GM19351 (cell line): Measurements from ENCODE around the gene HDAC4.
A peak's percentile ranks its signal among the peaks of the same experiment; 100 is the strongest.

Source experiments
- ATAC-seq: cut with Tn5 transposase; IDR thresholded peaks from one replicate; pipeline ENCODE4 v1.9.1; 2021; ENCODE audit warnings: mild to moderate bottlenecking, moderate library complexity; ENCODE audit not compliant: unreplicated experiment

Gene HDAC4

DNA sequence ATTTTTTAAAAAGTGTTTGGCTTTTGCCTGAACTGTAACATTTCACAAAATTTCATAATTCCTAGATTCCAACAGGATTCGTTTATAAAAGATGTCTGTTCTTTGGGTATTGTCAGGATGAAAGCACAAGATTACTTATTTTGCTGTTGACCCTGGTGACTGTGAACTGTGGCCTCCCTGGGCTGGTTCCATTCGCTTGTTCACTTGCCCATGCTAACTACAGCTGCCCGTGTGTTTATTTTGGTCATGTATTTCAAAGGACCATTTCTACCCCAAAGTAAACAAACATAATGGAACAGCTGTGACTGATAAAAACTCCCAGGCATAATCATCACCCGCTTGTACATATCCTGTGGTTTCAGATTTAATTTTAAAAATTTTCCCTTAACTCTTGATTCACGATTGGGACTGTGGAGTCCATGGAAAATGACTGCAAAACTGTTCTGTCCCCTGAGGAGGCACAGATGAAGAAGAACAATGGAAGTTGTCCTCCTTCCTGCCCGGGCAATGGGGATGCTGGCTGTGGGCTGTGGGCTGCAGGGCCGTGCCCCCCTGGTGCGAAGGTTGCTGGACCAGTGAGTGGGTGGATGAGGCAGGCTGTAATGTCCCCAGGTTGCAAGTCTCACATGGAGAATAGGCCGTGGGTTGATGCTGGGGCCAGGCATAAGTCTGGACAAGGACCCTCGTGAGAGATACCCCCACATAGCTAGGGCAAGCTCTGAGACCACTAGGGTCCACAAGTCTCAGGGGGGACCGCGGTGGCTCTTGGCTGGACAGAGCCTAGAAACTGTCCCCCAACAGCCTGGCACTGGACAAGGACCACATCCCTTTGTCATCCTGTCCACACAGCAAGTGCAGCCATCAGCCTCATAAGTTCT, 28.9 kb upstream of the HDAC4 start:
- no peak for ATAC-seq

DNA sequence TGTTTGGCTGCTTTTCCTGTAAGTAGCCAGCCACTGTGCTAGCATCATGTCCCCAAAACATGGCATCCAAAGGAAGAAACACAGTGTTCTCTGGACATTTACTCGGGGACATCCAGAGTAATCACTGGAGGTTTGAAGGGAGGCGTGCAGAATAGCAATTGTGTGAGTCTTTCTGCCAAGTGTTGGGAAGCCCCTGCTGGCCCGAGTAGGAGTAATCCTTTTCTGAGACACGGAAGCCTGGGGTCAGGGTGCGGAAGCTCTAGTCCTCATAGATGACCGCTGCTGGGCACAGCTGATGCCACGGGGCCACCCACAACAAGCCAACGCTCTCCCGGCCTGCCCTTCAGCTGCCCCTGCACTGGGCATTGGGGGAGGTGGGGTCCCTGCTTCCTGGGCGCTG, 24.8 kb upstream of the HDAC4 start:
- ATAC-seq = no peak

DNA sequence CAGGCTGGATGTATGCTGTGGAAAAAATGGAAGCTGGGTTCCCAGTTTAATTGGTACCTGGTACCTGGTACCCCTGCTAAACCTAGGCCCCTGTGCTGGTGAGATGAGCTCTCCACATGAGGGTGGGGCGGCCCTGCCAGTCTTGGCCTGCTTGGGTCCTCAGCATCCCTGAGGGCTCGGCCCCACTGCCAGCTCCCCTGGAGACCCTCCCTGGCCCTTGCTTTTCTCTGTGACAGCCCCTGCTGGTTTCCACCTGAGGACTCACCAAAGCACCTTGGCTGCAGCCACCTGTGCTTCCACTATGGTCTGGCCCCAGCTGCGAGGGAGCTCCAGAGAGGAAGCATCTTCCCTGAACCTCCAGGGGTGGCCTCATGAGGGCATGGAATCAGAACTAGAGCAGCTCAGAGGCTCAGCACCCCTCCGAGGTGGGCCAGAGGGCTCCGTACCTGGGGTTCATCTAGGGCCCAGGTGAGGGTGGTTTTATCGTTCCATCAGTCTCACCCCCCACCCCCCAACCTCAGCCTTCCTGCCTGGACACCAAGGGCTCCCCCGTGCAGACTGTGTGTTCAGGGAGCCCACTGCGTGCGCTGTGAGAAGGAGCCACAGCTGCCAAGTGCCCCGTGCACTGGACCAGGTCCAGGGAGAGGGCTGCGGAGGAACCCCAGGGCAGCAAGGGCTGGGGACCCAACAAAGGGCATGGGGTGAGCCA, 23.7 kb upstream of the HDAC4 start:
- no peak for ATAC-seq

DNA sequence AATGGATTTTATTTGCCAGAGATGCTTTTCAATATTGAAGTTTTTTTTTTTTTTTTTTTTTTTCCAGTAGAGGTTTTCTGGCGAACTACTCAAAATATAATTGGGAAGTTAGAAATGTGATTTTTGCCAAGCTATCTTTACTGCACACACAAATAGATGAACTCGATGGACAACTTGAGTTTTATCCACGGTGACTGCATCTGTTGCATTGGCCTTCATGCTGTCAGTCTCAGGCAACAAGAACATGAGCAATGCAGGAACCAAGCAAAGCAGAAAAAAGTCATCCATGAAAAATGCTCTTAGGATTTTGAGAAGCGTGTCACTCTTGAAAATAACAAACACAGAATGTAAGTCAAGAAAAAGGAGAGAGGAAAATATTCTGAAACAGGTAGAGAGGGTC, 22.7 kb upstream of the HDAC4 start:
- no peak for ATAC-seq

DNA sequence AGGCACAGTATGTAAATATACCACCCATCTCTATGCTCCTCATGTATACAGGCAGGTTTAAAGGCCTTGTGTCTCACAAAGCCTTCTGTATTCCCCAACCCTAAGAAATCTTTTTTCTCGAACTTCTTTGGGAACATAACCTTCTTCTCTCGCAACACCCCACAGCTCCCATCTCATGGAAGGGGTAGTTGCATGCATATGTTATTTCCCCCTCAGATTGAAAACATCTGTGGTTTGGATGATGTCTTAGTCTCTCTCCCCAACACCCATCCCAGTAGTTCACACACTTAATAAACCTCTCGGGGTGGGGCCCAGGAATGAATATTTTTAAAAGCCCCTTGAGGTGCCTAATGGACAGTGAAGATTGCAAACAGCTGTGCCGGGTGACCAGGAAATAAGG, 21.0 kb upstream of the HDAC4 start:
- no peak for ATAC-seq

DNA sequence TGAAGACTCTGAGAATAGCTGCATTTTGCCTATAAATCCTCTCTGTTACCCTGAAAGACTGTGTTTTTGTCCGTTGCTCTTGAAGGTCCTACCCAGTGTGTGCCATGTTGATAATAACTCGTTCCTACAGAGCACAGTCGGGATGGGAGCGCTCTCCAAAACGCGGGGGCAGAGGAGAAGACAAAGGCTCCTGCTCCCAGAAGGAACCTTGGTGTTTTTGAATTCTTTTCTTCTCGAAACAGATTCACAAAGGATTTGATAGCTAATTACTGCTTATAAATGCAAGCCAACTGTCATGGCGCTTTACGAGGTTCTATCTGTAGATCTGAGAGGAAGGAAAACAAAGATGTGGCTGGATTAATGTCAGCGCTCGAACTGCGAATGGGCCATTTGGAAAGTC, 19.3 kb upstream of the HDAC4 start:
- ATAC-seq = no peak

DNA sequence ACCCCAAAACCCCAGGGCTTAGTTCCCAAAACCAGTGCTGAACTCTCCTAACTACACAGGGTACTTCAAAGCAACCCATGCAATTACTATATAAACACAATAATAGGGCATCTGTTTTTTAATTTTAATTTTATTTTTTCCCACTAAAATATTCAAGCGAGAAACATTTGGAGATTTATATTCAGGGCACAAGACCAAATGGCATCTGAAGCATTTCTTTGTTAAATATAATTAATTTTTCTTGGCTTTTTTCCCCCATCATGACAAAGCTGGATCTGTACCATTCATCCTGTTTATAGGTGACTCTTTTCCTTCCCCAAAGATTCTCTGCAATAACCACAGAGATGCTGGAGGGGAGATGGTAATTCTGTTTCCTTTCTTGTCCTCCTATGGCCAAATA, 18.1 kb upstream of the HDAC4 start:
- no peak for ATAC-seq

DNA sequence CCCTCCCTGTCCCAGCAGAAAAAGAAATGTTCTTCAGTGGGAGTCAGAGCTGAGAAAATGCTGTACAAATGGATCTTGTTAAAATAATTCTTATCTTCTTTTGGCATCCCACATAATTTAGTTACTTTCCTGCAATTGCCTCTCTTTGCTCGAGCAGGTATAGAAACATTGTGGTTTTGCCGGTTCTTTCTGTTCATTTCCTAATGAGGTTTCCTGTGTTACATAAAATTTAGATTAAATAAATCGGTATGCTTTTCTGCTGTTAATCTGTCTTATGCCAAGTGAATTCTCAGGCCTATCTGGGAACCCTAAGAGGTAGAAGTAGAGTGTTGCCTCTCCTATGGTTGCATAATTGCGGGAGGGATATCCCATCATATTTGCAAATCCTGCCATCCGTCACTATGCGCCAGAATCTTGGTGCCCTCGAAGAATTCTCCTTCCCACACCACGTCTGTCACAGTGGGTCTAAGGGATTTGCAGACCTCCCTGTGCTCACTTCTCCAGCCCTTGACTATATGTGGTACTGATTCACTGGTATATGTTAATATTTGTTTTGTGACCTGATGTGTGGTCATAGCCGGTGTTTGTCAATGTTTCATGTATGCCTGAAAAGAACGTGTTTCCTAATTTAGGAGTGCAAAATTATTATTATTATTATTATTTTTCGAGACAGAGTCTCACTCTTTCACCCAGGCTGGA, 12.2 kb upstream of the HDAC4 start:
- no peak for ATAC-seq

DNA sequence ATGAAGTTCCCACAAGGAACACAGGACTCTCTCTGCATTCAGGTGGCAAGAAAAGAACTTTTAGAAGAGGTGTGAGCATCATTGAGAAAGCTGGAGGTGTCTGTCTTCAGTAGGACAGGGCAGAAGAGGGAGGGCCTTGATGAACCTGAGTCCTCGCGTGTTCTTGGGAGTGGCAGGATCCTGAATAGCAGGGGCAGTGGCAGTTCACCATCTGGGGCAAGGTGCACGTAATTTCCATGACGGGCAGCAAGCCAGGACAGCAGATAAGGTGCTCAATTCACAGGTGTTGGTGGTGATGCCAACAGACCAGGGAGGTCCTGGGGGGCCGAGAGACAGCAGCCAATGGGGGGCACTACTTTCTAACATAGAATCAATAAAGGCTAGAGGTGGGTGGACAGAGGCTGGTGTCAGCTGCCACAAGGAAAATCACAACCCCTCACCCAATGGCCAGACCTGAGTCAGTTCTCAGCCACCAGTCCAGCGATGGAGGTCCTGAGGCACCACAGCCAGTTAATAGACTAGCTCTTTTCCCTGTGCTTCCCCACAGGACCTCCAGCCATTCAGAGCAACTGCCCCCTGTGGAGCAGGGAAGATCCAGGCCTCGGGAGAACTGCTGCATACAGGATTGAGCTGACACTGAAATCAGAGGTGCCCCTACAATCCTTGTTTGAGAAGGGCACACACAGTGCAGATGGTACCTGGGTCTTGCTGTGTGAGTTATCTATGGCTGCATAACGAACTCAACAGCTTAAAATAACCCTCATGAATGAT, 10.9 kb upstream of the HDAC4 start:
- ATAC-seq = no peak

DNA sequence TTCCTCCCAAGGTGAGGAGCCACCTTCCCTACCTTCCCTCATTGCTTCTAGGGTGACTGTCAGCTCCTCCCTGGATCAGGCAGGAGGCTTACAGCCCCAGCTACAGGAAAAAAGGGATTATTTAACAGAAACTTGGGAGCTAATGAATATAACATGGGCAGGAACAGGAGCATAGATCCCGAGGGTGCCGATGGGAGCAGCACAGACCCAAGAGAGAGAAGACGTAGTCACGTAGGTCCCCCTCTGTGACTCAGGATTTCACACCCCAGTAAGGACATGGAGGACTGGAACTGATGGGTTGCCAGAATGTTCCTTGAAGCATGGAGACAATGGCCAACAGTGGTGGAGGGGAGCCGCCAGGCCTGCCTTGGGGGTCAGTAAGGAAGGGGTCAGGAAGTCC, 10.3 kb upstream of the HDAC4 start:
- no peak for ATAC-seq

DNA sequence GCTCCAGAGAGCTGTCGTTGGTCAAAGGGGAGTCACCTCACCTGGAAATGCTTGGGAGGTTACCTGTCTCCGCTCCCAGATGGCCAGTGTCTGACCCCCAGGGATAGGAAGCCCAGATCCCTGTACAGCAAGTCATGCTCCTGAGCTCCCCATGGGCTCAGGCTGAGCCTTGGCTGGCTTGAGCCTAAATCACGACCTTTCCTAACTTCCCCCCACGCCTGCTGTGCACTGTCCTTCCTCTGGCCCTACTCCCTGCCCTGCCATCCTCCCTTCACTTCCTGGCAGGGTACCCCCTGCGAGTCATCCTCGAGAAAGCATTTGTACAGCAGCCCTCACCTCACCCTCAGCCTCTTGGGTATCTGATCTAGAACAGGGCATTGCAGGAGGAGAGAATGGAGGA, 9.2 kb upstream of the HDAC4 start:
- no peak for ATAC-seq

DNA sequence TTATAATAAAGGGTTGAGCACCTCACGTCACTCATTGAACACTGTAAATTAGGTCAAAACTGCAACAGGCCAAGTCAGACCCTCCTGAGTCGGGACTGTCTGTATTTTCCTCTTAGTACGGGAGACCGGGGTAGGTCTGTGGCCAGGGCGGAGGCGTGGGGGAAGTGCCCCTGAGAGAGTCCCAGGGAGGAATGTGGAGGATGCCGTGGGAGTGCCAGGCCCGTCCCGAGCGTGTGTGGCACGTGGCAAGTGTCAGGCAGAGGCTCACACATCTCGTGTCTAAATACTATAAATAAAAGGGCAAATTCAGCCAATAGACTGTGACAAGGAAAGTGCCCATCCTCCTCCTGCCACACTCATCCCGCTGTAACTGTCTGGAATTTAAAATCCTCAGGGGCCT, 6.3 kb upstream of the HDAC4 start:
- no peak for ATAC-seq

DNA sequence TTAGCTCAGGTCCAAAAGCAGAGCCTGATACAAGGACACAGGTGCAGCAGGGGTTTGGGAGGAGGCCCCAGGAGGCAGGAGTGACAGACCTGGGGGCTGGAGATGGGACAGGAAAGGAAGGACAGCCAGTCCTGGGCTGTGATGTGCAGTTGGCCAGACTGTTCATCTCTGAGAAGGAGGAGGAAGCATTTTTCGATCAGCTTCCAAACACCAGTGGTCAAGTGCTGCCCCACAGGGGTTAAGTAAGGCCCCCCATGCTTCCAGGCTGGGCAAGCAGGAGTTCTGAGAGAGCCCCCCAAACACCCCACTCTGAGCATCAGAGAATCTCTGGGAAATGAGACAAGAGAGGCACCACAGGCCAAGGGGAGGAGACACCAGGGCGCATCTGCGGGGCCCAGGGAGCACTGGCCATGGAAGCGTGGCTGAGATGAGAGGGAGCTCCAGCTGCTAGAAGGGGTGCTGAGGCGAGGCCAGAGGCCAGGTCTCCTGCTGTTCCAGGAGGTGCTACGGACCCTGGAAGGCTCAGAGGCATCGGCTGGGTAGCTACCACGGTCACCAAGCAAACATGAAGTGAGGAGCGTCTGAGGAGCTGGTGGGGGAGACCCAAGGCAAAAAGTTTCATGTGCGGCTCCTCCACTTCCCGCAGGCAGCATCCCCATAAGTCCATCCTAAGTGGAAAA, 5.6 kb upstream of the HDAC4 start:
- no peak for ATAC-seq

DNA sequence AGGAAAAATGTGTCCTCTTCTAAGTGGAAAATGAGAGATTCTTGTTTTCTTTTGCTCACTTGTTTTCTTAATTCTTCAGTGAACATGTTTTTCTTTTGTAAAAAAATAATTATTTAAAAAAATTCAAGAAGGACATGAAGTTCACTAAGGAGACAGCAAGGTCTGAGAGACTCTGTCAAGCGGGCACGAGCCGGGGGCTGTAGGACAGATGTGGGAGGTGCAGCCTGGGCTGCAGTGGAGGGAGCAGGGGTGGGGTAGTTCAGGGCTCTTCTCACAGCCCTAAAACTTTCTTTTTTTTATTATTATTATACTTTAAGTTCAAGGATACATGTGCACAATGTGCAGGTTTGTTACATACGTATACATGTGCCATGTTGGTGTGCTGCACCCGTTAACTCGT, 4.3 kb upstream of the HDAC4 start:
- ATAC-seq = no peak

DNA sequence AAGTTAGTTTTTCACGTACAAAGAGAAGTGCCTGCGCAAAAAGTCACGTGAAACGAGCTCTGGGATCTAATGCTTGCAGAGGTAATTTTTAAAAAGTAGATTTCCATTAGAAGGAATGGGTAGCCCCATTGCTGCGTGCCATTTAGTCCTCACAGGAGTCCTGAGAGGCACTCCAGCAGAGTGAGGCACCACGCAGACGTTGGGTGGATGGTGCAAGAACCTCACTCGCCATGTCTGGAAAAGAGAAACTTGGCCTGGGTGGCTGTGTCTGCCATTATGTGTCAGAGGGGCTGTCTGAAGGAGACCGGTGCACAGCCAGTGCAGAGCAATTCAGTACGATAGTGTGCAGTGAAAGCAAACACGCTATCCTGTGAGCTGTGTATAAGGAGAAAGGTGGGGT, 1.8 kb upstream of the HDAC4 start:
- no peak for ATAC-seq

DNA sequence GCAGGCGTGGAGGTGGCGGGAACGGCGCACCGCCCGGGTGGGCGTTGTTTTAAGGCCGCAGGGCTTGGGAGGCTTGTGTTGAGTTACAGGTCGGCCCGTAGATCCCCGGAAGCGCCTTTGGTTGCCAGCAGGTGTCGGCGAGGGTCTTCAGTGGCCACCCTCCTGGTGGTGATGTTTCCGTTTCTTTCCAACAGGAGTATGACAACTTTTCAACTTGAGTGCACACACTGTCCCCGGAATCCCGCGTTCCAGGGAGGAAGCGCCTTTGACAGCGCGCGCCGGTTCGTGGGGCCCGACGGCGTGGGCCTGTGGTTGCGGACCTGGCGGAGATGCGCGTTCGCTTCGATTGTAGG, 1.0 kb upstream of the HDAC4 start:
- ATAC-seq = peak; percentile 7

DNA sequence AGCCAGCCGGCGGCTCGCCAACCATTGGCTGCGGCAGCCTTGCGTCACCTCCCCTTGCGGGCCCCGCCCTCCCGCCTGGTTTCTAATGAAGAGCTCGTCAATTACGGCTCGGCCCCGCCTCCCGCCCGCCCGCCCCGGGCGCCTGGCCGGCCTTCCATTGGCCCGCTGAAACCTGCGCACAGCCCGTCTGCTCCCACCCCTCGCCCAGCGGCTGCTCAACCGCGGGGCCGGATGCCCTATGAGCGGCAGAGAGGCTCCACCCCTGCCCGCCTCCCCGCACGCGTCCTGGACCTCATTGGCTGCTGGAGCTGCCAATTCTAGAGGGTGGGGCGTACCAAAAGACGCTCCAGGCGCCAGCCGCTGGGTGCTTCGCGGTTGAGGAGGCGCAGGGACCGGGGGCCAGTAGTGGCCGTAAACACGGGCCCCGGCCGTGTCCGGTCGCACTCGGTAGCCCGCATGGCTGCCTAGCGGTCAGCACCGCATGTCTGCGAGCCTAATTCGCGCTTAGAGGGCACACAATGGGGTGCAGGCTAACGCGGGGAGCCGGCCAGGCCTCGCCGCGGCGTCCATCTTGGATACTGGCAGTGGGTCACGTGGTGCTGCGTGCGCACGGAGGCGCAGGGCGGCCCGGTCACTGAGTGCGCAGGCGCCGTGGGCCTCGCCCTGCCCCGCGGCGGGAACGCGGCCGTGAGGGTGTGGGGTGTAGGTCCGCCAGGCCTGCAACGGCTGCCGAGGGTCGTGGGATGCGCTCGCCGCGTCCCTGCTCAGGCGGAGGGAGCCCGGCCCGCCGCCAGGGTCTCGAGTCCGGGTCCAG, 454 bp upstream of the HDAC4 start:
- ATAC-seq = peak; percentile 85

DNA sequence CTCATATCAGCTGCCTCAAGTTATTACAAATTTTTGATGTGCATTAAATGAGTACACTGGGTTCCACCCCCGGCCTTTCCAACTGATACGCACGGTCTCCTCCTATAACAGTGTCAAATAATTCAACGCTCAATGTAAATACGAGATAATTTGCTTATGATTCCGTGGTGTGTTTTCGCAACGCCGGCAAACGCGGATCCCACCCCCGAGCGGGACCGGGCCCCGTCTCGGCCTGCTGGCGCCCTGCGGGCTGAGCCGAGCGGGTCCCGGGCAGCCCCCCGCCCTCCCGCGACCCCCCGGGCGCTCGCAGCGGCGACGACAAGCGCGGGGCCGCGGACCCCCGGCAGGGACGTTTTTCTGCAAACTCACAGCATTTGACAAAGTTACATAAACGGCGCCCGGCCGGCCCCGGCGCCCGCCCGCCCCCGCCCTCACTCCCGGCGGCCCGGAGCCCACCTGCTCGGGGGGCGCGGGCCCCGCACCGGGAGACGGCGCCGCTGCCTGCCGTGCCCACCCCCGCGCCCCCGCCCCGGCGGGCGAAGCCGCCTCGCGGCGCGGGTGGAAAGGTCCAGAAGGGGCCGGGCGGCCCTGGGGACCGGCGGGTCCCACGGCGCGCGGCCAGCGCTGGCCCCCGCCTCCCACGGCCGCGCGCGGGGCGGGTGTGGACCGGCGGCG, 762 bp downstream of the HDAC4 start:
- ATAC-seq = no peak

DNA sequence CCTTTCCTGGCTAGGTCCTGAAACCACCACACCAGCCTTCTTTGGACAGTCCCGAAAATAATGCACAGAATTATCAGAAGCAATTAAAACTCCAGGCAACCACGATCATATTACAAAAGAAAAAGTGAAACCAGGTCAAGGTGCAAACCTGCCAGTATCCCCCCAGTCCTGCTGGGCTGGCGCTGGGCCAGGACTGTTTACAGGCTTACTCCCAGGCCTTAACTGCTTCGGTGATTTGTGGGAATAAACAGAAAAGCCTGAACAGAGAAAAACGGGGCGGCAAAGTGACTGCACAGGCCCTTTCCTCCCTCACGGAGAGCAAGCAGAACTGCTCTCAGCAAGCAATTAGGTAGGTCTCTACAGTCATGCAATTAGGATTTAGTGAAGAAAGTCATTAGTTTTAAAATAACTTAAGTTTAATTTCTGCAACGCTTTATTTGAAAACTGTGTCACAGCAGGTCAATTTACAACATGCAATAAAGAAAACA, 1.3 kb downstream of the HDAC4 start:
- no peak for ATAC-seq
